HFFc6 (cell line): ENCODE results near the gene HSD17B2. TPM values are rescaled to one million over a fixed set of nuclear protein-coding genes. Genes with fewer than 3 reads are reported as not detected.
"Not testable (repeated sequence)": the region's sequence is repeated elsewhere in the genome, so short reads cannot be mapped to it uniquely, and the experiment has no call there.

Experiments used
- DNase-seq: peaks from one replicate; pipeline ENCODE4 v3.0.0-alpha.2; 2018
- H3K27ac Mint-ChIP-seq: 2 replicates; pipeline ENCODE4 v1.8.0; 2020; ENCODE audit warnings: mild to moderate bottlenecking, mixed read lengths
- H3K27me3 Mint-ChIP-seq: 2 replicates; pipeline ENCODE4 v1.8.0; 2021; ENCODE audit warnings: mild to moderate bottlenecking, moderate library complexity, mixed read lengths; ENCODE audit not compliant: insufficient read depth
- H3K36me3 Mint-ChIP-seq: 2 replicates; pipeline ENCODE4 v1.8.0; 2021; ENCODE audit warnings: low read depth, mixed read lengths
- H3K4me1 Mint-ChIP-seq: 2 replicates; pipeline ENCODE4 v1.8.0; 2020; ENCODE audit warnings: low read depth, mixed read lengths
- H3K4me3 Mint-ChIP-seq: 2 replicates; pipeline ENCODE4 v1.8.0; 2020; ENCODE audit warnings: mild to moderate bottlenecking, moderate library complexity, mixed read lengths
- H3K9me3 Mint-ChIP-seq: 2 replicates; pipeline ENCODE4 v1.8.0; 2020; ENCODE audit warnings: mild to moderate bottlenecking, mixed read lengths
- CTCF ChIP-seq: fragments of 200-600 bp; sonication (generic); IDR thresholded peaks from 2 replicates; pipeline ENCODE4 v1.5.0; 2021; ENCODE audit warnings: antibody characterized with exemption, mild to moderate bottlenecking
- total RNA-seq, 6 experiments: library from RNA; stranded (reverse); fragmentation: NEBNext Ultra II Directional; extraction: Animal tissue kit (Norgen Biotek cat#: 25700); gene quantifications; 2 replicates in 1 of 6; 3 replicates in 5 of 6; pipeline ENCODE4 v1.2.3, GENCODE V29; 2021

HSD17B2 gene
- total RNA-seq, 6 experiments from 2014 or later = 0.17 to 3.2 (median 0.50) TPM; not detected in 1

- H3K27ac Mint-ChIP-seq = no peak overlapping the region
- no peak for TF ChIP-seq CTCF
- H3K27me3 Mint-ChIP-seq = no peaks in the 10 kb centered on the region
- no peaks in the 10 kb centered on the region for H3K9me3 Mint-ChIP-seq
- DNase-seq = no peak
- H3K36me3 Mint-ChIP-seq = peaks cover 22% of the 10 kb centered on the region
- H3K4me3 Mint-ChIP-seq = no peak overlapping the region
- H3K4me1 Mint-ChIP-seq = no peaks in the 10 kb centered on the region
These were observed 103.6 kb downstream of the HSD17B2 start for GRCh38 chr16:82138478-82139285.

- not testable (repeated sequence) for H3K9me3 Mint-ChIP-seq, H3K4me3 Mint-ChIP-seq, H3K4me1 Mint-ChIP-seq, H3K27me3 Mint-ChIP-seq, H3K27ac Mint-ChIP-seq, DNase-seq
- peaks cover 22% of the 10 kb centered on the region for H3K36me3 Mint-ChIP-seq
These were observed 104.2 kb downstream of the HSD17B2 start for GRCh38 chr16:82139286-82139571.

GRCh38 chr16:82146556-82146955, 111.5 kb downstream of the HSD17B2 start:
- Mint-ChIP-seq H3K27ac (no peak overlapping the region), H3K4me3 (no peak overlapping the region), H3K27me3 (no peaks in the 10 kb centered on the region), H3K36me3 (peaks cover 29% of the 10 kb centered on the region), H3K9me3 (no peaks in the 10 kb centered on the region), H3K4me1 (no peaks in the 10 kb centered on the region)
- no peak for TF ChIP-seq CTCF
- DNase-seq = no peak

GRCh38 chr16:82146957-82147356, 111.9 kb downstream of the HSD17B2 start:
- no peak for DNase-seq
- no peaks in the 10 kb centered on the region for H3K27me3 Mint-ChIP-seq
- peaks cover 29% of the 10 kb centered on the region for H3K36me3 Mint-ChIP-seq
- no peak for TF ChIP-seq CTCF
- H3K27ac Mint-ChIP-seq = no peak overlapping the region
- H3K9me3 Mint-ChIP-seq = no peaks in the 10 kb centered on the region
- no peaks in the 10 kb centered on the region for H3K4me1 Mint-ChIP-seq
- no peak overlapping the region for H3K4me3 Mint-ChIP-seq

GRCh38 chr16:82147546-82147945, 112.5 kb downstream of the HSD17B2 start:
- DNase-seq = no peak
- Mint-ChIP-seq H3K27me3 (no peaks in the 10 kb centered on the region), H3K27ac (no peak overlapping the region), H3K4me1 (peaks cover 5% of the 10 kb centered on the region), H3K4me3 (no peak overlapping the region), H3K36me3 (peaks cover 29% of the 10 kb centered on the region), H3K9me3 (no peaks in the 10 kb centered on the region)
- TF ChIP-seq CTCF = no peak

Other genes with a start within 250 kb of the HSD17B2 start
- gene SDR42E1, start 23.8 kb upstream of the HSD17B2 start, total RNA-seq = not detected
- gene MPHOSPH6, start 135.0 kb downstream of the HSD17B2 start, total RNA-seq = 10 to 100 TPM; 22.8 to 32.1 (median 24.7) TPM